Cardiac septum (tissue), 1 donor: Measurements from ENCODE around the gene TNS1. TPM values are rescaled to one million over a fixed set of nuclear protein-coding genes. Genes with fewer than 3 reads are reported as not detected.
"Not testable (repeated sequence)": the region's sequence is repeated elsewhere in the genome, so short reads cannot be mapped to it uniquely, and the experiment has no call there.

Experiments
- DNase-seq: peaks from one replicate; pipeline ENCODE4 v3.0.0-alpha.2; 2020; ENCODE audit warnings: low spot score
- intact Hi-C: fragments of 100-400 bp; cut with DNase I; formaldehyde crosslinking; loops from one replicate; pipeline ENCODE4 v1.14.0; 2022
- total RNA-seq: library from RNA; stranded (reverse); fragmentation: NEBNext Ultra II Directional; extraction: Animal tissue kit (Norgen Biotek cat#: 25700); gene quantifications from one replicate; pipeline ENCODE4 v1.2.1, GENCODE V29; 2021
- donor health status: DM: no; HTN: no; CAD: no.

The TNS1 gene
- total RNA-seq, 1 donor from 2014 or later: 870 TPM

DNA sequence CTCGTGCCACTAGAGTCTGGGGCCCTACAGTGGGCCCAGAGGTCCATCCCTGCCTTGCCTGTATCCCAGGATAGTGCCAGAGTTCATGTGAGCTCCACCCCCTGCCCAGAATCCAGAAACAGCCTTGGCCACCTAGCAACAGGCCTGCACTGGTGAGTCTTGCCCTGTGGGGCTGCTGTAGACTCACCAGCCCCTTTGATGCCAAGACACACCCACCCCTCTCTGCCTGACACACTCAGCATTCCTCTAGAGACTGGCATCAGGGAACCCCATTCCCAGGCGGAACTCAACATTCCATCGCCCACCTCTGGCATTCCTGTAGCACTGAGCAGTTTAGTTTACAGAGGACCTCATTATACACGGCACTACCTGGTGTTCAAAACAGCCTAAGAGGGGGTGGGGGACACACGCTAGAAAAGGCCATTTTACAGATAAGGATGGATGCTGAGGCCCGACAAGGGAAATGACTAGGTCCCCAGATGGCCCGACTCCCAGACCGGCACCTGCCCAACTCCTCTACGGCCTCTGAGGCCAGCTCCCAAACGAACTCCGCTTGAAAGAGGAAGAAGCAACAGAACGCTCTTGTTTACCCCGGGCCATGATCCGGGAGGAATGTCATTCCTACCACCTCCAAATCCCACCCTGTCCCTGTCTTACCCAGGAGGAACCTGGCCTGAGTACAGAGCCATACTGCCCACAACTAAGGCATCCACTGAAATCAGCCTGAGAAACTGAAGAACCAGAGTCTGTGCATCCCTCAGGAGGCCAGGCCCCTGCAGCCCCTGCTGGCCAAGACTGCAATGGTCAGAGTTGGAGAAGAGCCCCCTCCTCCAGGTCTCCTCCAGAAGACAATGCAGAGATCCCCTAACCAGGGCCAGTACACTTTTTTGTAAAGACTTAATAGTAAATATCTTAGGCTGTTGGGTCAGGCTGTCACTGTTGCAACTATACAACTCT is 180.2 kb downstream of the TNS1 start:
- intact Hi-C loops: no loop called here

DNA sequence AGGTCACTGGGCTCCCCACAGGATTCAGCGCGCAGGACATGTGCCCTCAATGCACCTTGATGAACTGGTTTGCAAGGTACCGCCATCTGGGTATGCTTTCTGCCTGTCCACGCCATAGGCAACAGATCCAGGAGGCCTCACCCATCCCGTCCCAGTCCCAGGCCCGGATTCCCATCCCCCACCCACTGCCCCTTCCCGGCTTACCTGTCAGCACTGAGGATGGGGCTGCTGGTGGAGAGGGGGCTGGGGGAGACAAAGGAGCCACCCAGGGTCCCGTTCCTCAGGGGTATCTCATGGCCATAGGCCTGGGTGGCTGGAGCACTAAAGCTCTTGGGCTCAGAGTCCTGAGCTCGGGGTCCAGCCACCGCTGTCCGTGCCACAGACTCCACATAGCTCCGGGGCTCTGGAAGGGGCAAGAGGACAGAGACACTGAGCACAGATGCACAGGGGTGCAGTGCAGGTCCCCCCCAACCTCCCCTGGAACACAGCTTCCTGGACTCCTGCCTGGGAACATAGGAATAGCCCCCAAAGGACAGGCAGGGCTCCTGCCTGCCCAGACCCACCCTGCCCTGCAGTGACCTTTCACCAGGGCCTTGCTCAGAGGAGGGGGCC is 181.2 kb downstream of the TNS1 start:
- intact Hi-C loops: no loop called here
- no peak for DNase-seq

More for the DNA sequence above, 180.2 kb downstream of the TNS1 start:
- DNase-seq: no peak

DNA sequence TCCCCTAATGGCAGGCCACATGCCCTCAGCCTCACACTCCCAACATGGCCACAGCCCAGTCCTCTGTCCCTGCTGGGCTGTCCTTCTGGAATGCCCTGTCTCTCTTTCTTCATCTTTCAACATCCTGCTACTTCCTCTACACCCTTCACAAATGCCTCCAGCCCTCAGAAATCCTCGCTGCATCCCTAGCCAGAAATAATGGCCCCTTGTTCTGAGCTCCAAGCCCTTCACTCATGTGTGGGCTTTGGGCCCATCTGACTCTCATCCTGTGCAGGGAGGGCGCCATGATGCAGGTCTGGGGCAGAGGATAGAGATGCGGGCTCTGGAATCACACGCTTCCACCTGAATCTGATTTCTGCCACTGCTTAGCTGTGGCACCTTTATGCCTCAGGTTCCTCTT is 181.9 kb downstream of the TNS1 start:
- intact Hi-C loops: no loop called here
- no peak for DNase-seq

DNA sequence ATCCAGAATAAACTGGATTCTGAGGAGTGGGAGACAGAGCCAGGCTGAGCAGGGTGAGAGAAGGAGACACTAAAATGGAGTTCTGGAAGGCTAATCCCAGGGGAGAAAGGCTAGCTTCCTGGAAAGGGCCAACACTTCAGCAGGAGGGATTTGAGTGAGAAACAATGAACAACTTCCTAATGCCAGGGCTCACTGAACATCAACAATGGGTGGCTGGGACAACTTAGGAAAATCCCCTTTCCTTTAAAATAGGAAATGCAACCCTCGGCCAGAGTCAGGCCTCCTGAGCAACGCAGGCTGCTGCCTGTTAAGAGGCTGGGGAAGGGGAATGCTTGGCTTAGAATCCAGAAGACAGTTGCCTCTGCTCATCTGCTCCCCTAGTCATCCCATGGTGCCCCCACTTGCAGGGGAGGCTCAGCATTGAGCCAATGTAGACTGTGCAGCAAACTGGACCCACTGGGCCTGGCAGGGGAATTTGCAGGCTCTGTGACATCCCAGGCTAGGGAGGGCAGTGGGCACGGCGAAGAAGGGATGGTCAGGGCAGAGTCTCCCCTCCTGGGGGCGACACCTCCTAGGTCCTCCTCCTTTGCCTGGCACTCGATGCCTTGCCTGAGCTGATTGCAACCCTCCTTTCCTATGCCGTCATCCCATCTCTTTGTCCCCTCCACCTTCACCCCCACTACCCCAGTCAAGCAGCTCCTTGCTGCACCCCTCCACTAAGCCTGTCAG is 182.5 kb downstream of the TNS1 start:
- intact Hi-C loops: no loop called here
- no peak for DNase-seq

DNA sequence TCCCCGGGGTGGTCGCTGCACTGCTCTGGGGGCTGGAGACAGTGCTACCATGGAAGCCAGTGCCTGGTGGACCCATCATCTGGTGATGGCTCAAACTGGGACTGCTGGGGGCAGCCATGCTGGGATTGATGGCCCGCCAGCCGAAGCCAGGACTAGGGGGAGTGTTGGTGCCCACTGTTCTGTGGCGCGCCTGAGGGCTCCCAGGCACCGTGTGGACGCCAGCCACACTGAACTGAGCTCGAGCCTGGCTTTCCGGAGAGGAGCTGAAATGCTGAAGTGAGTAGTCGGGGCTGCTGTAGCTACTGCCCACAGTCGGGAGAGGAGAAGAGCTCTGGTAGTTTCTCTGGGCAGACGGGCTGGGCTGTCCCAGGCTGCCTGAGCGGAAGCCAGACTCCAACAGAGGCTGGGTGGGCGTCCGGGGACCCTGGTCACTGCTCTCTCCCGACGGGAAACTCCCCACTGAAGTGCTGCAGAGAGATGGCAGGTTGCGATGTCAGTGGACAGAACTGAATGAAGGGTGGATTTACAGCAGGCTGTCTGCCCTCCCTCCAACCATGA is 184.4 kb downstream of the TNS1 start:
- no peak for DNase-seq
- intact Hi-C loops: no loop called here

DNA sequence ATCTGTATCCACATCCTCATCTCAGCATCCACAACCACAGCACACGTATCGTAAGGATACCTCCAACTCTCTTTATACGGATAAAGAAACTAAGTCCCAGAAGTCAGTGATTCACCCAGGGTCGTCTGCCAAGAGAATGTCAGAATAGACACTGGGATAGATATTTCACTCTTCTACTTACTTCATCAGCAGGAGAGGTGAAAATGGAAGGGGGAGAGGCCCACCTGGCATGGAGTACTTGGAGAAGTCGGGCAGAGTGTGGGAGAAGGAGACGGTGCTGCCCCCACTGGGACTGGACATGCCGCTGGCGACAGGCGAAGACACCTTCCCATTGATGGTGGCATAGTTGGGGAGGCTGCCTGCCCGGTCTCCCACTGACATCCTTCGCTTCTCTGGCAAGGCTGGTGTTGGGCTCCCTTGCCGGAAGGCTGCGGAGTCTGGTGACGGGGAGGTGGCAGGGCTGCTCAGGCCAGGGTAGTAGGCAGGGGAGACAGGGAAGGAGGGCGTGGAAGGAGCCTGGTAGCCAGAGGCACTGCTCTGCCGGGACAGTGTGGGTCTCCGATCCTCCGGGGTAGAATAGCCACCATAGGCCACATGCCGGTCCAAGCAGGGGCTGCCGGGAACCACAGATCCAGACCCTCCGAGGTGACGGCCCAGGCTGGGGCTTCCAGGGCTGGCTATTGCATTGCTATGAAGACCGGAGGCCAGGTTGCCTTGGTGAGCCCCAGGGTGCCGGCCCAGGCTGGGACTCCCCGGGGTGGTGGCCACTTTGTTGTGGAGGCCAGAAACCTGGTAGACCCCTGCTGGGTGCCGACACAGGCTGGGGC is 185.1 kb downstream of the TNS1 start:
- no peak for DNase-seq
- intact Hi-C loops: no loop called here

DNA sequence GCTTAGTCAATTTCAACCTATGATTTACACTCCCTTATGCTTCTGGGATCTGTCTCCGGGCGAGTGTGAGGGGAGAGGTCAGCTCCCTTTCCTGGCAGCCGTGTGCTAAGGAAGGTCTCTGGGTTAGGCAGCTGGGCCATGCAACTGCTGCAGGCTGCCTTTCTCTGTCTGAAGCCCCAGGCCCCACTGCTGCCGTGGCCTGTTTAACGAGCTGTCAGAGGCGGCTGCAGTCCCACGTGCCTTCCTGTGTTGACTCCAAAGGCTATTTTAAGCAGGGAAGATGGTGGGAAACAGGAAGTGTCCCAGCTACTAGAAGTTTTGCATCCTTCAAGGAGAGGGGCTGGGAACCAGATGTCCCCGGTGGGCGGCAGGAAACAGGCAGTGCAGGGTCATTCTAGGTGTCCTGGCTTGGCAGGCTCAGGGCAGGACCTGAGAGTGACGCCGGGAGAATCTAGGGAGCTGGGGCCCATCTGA is 186.4 kb downstream of the TNS1 start:
- DNase-seq: no peak
- intact Hi-C loops: no loop called here

DNA sequence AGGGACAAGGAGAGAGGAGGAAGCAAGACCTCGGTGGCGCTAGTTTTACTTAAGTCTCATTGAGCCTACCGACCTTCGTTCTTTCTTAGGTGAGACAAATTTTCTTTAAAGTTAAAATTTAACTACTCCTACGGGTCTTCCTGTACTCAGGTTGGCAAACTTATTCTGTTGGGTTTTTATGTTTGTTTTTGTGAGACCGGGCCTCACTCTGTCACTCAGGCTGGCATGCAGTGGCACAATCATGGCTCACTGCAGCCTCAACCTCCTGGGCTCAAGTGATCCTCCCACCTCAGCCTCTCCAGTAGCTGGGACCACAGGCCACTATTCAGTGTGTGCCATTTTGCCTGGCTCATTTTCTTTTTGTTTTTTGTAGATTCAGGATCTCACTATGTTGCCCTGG is 189.0 kb downstream of the TNS1 start:
- intact Hi-C loops: no loop called here
- no peak for DNase-seq

DNA sequence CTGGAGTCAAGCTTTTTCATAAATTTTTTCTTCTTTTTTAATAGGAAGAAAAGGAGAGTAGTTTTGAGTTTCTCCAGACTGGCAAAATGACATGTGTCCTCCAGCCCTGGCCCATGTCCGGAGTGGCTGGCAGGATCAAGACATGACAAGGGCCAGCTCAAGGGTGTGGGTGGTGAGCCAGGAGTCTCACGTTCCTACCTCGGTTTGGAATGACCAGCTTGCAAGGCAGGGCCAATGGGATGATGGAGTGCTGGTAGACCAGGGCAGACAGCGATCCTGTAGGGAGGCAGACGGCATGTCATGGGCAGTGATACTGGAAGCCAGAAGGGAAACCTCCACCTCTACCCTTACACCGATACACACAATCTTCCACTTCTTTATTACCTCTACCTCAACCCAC is 190.6 kb downstream of the TNS1 start:
- no peak for DNase-seq
- intact Hi-C loops: no loop called here

DNA sequence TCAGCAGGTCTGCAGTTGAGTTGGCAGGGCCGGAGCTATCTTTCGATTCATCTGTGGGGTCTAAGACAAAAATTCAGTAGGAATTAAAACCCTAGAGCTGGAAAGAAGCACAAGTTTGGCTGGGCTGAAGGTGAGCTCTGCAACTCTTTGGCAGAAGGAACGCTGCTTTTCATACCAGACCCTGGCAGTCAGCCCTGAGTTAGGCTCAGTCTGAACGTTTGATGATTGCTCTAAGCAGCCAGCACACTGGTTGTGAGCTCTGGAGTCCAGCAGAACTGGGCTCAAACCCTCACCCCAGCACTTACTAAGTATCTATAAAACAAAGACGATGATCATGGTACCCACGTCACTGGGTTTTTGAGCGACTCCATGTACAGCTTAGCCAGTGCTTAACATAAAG is 192.5 kb downstream of the TNS1 start:
- DNase-seq: no peak
- intact Hi-C loops: no loop called here

DNA sequence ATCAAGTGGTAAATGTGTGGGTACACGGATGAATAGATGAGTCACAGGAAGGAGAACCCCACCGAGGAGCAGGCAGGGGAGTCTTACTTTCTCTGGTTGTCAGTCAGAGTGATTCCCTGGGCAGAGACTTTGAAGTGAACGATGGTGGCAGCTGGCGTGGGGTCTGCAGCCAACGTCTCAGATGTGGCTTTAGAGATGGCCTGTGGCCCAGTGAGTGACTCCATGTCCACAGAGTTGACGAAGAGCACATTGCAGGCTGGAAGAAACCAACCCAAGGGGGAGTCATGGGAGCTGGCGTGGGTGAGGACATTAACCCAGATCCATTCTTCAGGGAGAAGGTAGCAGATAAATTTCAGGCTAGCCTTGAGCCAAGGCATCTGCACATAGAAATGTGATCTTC is 193.1 kb downstream of the TNS1 start:
- intact Hi-C loops: no loop called here
- no peak for DNase-seq

DNA sequence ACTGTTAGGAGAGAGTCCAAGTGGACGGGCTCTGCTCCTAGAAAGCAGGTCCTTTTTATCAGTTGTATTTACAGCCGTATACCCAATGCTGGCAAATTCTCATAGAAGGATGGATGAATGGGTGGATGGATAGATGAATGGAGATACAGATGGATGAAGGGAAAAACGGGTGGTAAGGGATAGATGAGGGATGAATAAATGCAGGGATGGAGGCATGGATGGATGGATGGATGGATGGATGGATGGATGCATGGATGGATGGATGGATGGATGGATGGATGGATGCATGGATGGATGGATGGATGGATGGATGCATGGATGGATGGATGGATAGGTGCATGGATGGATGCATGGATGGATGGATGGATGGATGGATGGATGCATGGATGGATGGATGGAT is 193.8 kb downstream of the TNS1 start:
- intact Hi-C loops: not testable (repeated sequence)

DNA sequence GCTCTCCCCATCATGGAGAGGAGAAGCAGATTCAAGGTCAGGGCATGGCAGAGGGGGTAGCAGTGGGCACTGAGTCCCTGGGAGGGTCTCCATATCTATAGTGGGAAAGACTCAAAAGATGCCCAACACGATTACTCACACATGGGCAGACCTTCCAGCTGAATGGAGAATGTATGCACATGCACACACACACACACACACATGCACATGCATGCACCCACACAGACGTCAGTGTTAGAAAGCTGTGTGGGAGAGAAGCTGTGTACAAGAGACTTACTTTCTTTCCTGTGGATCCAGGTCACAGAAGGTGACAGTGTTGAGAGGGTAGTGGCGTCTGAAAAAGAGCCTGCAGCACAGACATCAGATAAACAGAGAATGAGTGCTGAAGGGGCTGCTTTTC is 194.5 kb downstream of the TNS1 start:
- DNase-seq: no peak
- intact Hi-C loops: no loop called here

More for the DNA sequence above, 193.8 kb downstream of the TNS1 start:
- not testable (repeated sequence) for DNase-seq

DNA sequence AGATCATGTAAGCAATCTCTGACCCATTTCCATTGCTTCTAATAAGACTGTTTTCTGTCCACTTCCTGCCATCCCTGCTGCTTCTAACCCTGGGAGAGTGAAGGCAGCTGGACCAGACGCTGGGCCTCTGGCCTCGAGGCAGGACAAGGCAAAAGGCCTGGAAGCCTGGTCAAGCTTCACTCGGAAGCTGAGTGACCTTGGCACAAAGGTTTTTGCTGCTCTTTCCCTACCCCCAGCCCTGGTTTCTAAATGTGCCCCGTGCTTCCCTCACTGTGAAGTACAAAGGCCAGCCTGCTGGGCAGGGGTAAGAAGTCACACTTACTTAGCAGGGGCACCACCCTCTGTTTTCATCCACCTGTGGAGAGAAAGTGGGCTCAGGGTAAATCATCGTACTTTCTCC is 195.0 kb downstream of the TNS1 start:
- DNase-seq: no peak
- intact Hi-C loops: no loop called here

DNA sequence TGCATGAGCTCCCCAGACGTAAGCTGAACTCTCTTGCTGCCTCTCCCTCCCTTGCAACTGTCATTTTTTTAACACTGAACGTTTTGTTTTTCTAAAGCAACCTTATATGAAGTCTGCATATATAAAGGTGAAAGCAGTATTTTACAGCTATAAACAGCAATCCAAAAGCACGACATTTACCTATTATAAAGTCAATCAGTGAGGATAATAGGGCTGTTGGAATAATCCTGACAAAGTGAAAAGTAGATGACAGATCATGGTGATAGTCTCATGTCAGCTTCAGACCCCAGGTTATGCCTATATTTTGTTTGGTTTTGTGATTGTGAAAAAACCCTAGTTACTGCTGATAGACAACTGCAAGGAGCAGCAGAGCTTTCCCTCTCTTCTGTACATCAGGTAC is 195.8 kb downstream of the TNS1 start:
- intact Hi-C loops: no loop called here

DNA sequence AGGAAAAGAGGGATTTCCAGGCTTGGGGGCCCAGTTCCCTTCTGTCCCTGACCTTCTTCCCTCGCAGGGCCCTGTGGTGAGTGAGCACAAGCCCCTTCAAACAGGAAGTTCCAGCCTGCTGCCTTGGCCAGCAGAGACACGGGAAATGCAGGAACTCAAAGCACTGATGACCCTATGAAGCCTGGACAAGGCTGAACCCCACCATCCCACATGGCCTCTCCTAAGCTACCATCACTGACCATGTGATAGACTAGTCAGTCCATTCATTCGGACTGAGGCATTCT is 196.4 kb downstream of the TNS1 start:
- intact Hi-C loops: no loop called here
- no peak for DNase-seq

More for the DNA sequence above, 195.8 kb downstream of the TNS1 start:
- DNase-seq: no peak

DNA sequence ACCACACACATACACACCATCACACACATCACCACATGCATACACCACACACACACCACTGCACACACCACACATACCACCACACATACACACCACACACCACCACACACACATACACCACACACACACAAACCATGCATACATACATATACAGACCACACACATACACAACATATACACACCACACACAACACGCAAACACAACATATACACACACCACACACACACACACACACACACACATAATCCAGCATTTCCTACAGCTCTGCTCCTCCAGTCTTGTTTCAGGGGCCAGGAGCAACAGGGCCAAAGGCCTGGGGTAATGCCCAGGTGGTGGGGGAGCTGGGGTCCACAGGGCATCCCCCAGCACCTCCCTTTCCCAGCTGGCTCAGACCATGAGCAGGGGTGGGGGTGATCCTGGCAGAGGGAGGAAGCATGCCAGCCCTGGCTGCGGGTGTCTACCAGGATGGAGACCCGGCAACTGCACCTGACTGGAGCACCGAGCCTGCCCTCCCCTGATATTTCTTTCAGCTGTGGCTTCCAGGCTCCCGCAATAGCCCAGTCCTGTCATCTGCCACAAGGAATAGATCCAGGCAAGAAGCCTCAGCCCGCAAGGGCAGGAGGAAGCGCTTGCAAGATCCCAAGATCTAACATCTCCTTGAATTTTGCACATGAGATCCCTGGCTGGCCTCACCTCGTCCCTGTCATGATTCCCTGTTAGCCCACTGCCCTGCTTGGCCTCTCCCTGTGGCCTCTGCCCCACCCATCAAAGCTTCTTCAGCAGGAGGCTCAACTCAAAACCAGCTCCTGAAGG is 196.9 kb downstream of the TNS1 start:
- DNase-seq: peak; percentile 47
- intact Hi-C loops: no loop called here

DNA sequence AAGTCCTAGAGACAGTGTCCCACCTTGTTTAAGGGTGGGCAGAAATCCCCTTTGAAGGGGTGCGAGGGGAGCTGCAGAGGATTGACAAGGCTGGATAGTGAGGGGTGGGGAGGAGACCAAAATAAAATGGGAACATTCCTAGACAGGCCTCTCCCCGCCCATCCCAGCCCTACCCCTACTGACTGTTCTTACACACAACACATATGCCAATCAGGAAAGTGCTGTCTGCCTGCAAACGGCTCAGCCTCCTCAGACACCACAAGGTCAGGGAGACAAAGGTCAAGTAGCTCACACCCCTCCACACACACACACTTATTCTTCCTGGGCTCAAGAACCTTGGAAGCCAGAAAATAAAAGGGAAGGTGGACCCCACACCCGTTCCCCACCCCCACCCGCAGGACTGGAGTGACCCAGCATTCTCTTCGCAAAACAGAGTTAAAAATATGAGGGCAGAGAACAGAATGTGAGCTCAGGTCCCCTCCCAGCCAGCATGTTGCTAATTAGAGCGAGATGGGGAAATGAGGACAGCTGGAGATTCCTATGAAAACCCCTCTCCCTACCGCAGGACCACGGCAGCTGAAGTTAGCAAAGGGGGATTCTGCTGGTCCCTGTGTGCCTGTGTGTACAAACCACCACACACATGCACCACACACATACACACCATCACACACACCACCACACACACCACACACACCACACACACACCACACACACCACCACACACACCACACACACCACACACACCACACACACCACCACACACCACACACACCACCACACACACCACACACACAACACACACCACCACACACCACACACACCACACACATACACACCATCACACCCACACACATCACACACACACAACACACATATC is 197.8 kb downstream of the TNS1 start:
- intact Hi-C loops: no loop called here
- DNase-seq: peak; percentile 36
